SK-N-MC (cell line): ENCODE measurements around the gene CCL24.
"Not testable (repeated sequence)": the region's sequence is repeated elsewhere in the genome, so short reads cannot be mapped to it uniquely, and the experiment has no call there.

Source experiments
- DNase-seq: peaks from one replicate; pipeline ENCODE4 v3.0.0-alpha.2; 2011; ENCODE audit warnings: low read depth, low spot score
- H3K27ac ChIP-seq: fragments of 200-600 bp; sonication (generic); 2 replicates; pipeline ENCODE4 v1.5.1; 2016; ENCODE audit warnings: mixed run types
- H3K36me3 ChIP-seq: fragments of 200-600 bp; sonication (generic); 2 replicates; pipeline ENCODE4 v1.6.1; 2017; ENCODE audit warnings: antibody characterized with exemption, low read length, mixed read lengths; ENCODE audit not compliant: insufficient read depth
- H3K4me3 ChIP-seq: fragments of 200-600 bp; sonication (generic); 2 replicates; pipeline ENCODE4 v1.5.1; 2016
- H3K9ac ChIP-seq: fragments of 200-600 bp; sonication (generic); 2 replicates; pipeline ENCODE4 v1.8.0; 2017; ENCODE audit warnings: mixed run types, mixed read lengths; ENCODE audit not compliant: insufficient read length
- H3K9me3 ChIP-seq: fragments of 200-600 bp; sonication (generic); 2 replicates; pipeline ENCODE4 v1.6.1; 2017; ENCODE audit warnings: low read depth, mild to moderate bottlenecking, antibody characterized with exemption, low read length, moderate library complexity, mixed read lengths
- EZH2 ChIP-seq: fragments of 200-600 bp; sonication (generic); IDR thresholded peaks from one replicate; pipeline ENCODE4 v1.6.1; 2017; ENCODE audit warnings: antibody characterized with exemption
- FOXP2 ChIP-seq: optimal IDR thresholded peaks from 2 replicates; pipeline ENCODE3; 2011; ENCODE audit warnings: mild to moderate bottlenecking, moderate library complexity; ENCODE audit not compliant: insufficient read depth; ENCODE audit errors: extremely low read length, control extremely low read depth
- POLR2AphosphoS5 ChIP-seq: IDR thresholded peaks from 2 replicates; pipeline ENCODE4 v1.6.1; 2012; ENCODE audit warnings: mild to moderate bottlenecking, low read depth, low read length, borderline replicate concordance

The CCL24 gene

GRCh38 chr7:75776295-75776971 is 37.2 kb downstream of the CCL24 start:
- no peak overlapping the region for H3K4me3 ChIP-seq
- DNase-seq, result peak; percentile 79

GRCh38 chr7:75773958-75774357 is 39.6 kb downstream of the CCL24 start:
- not testable (repeated sequence) for H3K36me3 ChIP-seq, H3K9ac ChIP-seq, DNase-seq, H3K9me3 ChIP-seq, H3K27ac ChIP-seq, H3K4me3 ChIP-seq

More at GRCh38 chr7:75776295-75776971, 37.2 kb downstream of the CCL24 start:
- Histone ChIP-seq H3K9me3 (no peaks in the 10 kb centered on the region), H3K27ac (peak overlapping the region; percentile 62), H3K36me3 (no peaks in the 10 kb centered on the region), H3K9ac (no peak overlapping the region)
- no peak for TF ChIP-seq FOXP2
- TF ChIP-seq EZH2, result no peak
- TF ChIP-seq POLR2AphosphoS5, result no peak

GRCh38 chr7:75772081-75773077 is 41.2 kb downstream of the CCL24 start, which contains the start of gene CCL26:
Gene CCL26 (minus strand): TSS chr7:75772211. CDS start chr7:75772176, 35 bp downstream.
- TF ChIP-seq FOXP2 (no peak), EZH2 (no peak), POLR2AphosphoS5 (no peak)
- Histone ChIP-seq H3K9ac (no peak within 1 kb of the TSS), H3K36me3 (no peaks in the 10 kb centered on the region), H3K4me3 (peak within 1 kb of the TSS; percentile 42), H3K27ac (peak within 1 kb of the TSS; percentile 93), H3K9me3 (no peaks in the 10 kb centered on the region)
- DNase-seq, result no peak

GRCh38 chr7:75771224-75771623 is 42.4 kb downstream of the CCL24 start:
- Histone ChIP-seq H3K9ac (no peak overlapping the region), H3K4me3 (no peak overlapping the region), H3K27ac (peak overlapping the region; percentile 19; the same call in 1 of the 2 replicates), H3K36me3 (no peaks in the 10 kb centered on the region), H3K9me3 (no peaks in the 10 kb centered on the region)
- TF ChIP-seq FOXP2, result no peak
- no peak for TF ChIP-seq EZH2
- no peak for TF ChIP-seq POLR2AphosphoS5
- no peak for DNase-seq

GRCh38 chr7:75762350-75762917 is 51.2 kb downstream of the CCL24 start:
- DNase-seq, result no peak

DNA sequence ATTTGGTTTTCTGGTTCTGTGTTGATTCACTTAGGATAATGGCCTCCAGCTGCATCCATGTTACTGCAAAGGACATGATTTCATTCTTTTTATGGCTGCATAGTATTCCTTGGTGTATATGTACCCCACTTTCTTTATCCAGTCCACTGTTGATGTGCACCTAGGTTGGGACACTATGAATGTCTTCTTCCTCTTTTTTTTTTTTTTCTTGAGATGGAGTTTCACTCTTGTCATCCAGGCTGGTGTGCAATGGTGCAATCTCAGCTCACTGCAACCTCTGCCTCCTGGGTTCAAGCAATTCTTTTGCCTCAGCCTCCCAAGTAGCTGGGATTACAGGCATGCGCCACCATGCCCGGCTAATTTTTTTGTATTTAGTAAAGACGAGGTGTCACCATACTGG is 51.8 kb downstream of the CCL24 start:
- H3K27ac ChIP-seq, H3K9ac ChIP-seq, H3K4me3 ChIP-seq, H3K9me3 ChIP-seq, DNase-seq, H3K36me3 ChIP-seq: not testable (repeated sequence)

More at GRCh38 chr7:75762350-75762917, 51.2 kb downstream of the CCL24 start:
- Histone ChIP-seq H3K36me3 (no peaks in the 10 kb centered on the region), H3K9me3 (no peaks in the 10 kb centered on the region), H3K9ac (no peak overlapping the region), H3K4me3 (no peak overlapping the region), H3K27ac (no peak overlapping the region)
- TF ChIP-seq POLR2AphosphoS5 (no peak), FOXP2 (no peak), EZH2 (no peak)
